ENCODE measurements around the gene CMTM1.

Gene CMTM1

GRCh38 chr16:66566051-66566901 is at the start of gene CMTM1:
Gene CMTM1 (plus strand): TSS chr16:66566439. CDS start chr16:66566514, 75 bp downstream.
- FAIRE-seq: no peak

DNA sequence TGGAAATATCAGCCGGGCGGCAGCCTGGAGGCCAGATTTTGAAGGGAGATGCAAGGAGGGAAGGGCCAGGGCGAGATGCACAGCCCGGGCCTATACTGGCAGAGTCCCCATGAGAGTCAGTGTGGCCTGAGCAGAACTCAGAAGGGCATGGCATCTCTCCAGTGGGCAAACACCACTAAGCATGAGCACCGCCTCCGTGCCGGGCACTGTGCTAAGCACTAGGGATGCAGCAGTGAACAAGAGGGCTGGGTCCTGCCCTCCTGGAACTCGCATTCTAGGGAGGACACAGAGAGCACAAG is 49.8 kb upstream of the CMTM1 start:
- no peak for FAIRE-seq

DNA sequence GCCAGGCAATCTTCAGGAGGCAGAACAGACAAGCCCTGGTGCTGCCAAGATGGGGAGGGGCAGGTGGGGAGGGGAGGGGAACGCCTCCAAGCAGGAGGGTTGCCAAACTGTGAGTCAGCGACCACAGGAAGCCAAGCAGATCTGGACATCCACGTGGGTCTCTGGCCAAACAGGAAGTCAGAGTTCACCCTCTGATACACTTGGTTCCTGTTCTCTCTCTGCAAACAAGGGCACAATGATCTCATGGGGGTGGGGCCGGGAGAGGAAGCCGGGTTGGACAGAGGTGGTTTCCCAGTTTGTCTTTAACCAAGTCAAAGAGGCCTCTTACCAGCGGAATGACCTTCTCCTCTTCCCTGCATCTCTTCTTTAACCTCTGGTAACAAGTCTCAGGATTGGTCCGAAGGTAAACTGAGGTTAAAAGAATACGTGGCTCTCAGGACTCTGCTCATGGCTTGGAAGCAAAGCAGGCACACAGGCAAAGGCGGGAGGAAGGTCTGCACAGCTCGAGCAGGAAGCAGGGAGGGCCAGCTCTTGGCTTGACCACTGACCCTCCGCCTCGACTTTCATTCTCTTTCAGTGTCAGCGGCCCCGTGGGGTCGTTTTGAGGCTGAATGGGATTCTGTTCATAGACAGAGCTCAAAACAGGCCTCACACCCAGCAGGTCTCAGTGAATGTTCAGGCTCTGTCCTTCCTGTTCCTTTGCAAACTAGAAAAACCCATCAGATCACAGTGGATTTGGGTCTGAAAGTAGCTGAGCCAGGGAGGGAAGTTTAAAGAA is 49.2 kb upstream of the CMTM1 start:
- no peak for FAIRE-seq

GRCh38 chr16:66517586-66518263 is 48.5 kb upstream of the CMTM1 start:
- FAIRE-seq: no peak

DNA sequence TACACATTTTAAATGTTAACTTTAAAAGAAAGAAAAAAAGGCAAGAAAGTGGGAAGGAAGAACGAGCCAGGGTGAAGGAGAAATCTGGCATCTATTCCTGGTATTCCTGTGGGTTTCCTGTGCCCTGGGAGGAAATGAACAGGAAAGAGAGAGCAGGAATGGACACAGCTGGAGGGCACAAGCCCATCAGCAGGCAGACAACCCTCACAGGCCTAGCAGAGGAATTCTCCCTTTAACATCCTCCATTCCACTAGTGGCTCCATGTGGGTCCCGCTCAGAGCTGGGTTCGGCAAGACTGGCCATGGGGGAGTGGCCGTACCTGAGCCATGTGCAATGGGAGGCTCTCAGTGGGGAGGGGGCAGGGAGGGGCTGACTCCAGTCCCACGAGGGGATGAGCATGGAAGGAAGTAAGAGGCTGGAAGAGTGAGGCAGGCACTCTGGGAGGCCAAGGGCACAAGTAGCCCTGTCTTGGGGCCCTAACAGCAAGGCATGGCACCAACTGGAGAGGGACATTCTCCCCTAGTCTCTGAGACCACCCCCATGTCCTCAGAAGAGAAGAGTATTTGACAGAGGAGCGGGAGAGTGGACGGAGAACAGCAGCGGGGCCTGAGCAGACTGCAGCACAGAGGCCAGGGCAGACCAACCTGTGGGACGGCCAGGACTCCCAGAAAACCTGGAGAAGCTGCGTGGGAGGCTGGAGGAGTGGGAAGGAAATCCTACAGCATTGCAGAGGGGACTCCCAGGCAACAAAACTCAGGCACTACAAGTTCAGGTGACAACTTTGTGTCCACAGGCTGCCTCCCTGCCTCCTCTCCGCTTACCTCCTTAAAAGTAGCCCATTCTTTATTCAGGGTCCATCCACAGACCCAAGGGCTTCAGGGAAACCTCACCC is 46.5 kb upstream of the CMTM1 start:
- FAIRE-seq: no peak

DNA sequence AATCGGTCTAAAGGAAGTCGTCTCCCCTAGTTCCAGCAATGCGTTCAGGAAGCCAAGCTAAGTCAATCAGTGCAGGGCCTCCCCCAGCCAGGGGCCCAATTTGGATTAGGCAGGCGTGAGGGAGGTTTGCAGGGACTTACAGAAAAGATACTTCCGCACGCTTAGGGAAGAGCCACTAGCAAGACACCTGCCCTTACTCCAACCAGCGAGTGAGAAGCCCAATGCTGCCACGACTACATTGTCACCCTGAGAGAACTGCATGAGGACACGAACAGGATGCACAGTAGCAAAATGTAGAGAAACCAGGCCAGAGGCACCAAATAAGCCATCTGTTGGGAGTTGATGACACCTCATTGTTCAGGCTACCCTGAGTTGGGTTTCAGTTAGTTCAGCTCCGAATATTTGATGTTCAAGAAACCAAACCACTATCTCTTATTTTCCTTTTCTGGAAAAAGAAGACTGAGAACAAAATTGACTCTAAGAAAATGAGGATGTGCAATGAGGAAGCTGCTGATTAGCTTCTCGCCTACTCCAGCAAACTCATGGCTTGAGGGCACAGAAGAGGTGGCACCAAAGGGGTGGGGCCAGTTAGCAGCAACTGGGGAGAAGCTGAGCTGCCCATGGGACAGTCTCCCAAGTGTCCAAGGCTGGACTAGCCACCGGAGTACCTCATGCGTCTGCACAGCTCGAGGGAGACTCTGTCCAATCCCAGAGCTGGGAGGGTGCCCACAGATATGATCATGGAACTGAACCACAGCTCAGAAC is 45.7 kb upstream of the CMTM1 start:
- no peak for FAIRE-seq

DNA sequence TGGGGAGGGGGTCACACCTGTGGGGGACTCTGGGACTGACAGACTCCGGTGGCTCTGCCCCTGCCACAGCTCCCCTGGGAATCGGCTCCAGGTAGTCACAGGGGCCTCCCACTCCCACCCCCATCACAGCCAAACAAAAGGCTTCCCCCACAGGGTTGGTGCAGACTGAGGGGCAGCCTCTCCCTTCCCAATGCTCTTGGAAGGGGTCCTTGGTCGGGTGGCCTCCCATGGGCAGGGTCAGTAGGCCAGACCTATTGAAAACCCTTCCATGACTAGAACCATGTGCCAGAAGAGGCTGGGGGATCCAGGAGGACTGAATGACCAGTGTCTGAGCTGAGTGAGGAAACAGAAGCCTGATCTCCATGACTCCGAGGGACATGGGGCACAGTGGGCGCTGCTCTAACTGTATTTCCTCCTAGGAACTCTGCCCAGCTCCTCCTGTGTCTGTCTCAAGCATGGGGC is 45.0 kb upstream of the CMTM1 start:
- FAIRE-seq: no peak

DNA sequence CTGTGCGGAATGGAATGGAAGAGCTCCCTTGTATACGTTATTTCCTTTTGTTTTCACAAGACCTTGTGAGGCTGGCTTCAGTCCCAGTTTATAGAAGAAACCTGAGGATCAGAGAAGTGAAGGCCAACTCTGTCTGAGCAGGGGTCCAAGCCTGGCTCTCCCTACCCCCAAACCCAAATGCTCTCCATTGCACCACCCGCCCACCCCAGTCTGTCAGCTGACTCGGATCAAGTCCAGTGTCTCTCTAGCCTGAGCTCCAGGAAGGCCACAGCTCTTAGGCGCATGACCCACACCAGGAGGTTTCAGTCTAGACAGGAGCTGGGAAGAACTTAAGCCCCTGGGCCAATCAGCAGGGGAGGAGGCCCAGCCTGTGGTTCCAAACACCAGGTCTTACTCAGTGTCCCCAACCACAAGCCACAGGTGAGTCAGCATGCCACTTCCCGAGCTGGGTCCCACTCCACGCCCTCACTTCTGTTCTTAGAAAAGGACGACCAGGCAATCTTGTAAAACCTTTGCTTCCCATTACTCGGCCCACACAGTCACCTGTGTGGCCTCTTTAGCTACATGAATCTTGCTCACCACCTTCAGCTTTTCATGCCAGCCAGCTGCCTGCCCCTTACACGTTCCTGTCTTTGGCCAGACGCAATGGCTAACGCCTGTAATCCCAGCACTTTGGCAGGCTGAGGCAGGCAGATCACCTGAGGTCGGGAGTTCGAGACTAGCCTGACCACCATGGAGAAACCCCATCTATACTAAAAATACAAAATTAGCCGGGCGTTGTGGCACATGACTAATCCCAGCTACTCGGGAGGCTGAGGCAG is 44.1 kb upstream of the CMTM1 start:
- no peak for FAIRE-seq

GRCh38 chr16:66522816-66523590 is 43.2 kb upstream of the CMTM1 start:
- FAIRE-seq: no peak

- no peak for FAIRE-seq
Observed at GRCh38 chr16:66523861-66524354, 42.3 kb upstream of the CMTM1 start.

GRCh38 chr16:66524601-66525164 is 41.6 kb upstream of the CMTM1 start:
- FAIRE-seq: no peak

GRCh38 chr16:66525396-66526180 is 40.7 kb upstream of the CMTM1 start:
- FAIRE-seq: no peak

GRCh38 chr16:66528294-66528693 is 37.9 kb upstream of the CMTM1 start:
- no peak for FAIRE-seq

DNA sequence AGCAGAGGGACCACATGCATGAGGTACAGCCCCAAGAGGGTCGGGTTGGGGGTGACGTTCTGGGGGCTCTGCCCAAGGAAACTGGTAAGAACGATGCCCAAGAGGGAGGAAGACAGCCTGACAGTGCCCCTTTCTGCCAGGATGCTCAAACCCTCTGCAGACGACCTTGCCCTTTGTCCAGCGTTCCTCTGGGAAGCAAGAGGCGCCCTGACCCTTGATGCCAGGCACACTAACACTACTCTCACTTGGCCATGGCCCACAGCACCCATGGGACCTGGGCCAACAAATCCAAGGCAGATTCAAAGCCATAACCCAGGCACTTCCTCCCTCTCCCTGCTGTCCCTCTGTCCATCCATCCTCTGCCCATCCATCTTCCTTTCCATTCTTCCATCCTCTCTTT is 36.8 kb upstream of the CMTM1 start:
- no peak for FAIRE-seq

DNA sequence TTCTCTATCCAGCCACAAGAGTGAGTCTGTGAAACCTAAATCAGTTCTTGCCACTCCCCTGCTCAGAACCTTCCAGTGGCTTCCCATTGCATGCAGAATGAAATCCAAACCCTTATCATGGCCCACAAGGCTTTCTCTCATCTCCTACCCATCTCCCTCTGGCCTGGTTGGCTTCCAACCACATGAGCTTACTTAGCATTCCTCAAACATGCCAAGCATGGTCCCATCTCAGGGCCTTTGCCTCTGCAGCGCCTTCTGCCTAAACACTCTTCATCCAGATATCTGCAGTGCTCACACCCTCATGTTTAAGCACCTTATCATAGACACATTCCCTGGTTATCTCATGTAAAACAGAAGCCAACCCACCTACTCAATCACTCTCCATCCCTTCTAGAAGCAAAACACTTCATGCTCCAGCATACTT is 31.9 kb upstream of the CMTM1 start:
- no peak for FAIRE-seq

GRCh38 chr16:66536525-66536924 is 29.7 kb upstream of the CMTM1 start:
- no peak for FAIRE-seq

GRCh38 chr16:66537236-66537635 is 29.0 kb upstream of the CMTM1 start:
- no peak for FAIRE-seq

- FAIRE-seq: no peak
Observed at GRCh38 chr16:66538910-66539309, 27.3 kb upstream of the CMTM1 start.

Measured in A204.1 (cell line).